Duodenal mucosa (tissue), 2 donors: ENCODE measurements around the gene PPP4R3B.
"Not testable (repeated sequence)": the region's sequence is repeated elsewhere in the genome, so short reads cannot be mapped to it uniquely, and the experiment has no call there.

Experiments
- H3K27ac ChIP-seq: one replicate; pipeline ENCODE4 v1.7.0; 2013; ENCODE audit warnings: low read depth, low read length
- H3K27me3 ChIP-seq, 2 donors: one replicate each; pipeline ENCODE4 v1.7.0; 2013; ENCODE audit warnings: low read length in 2 of 2, control low read depth in 1 of 2; ENCODE audit not compliant: insufficient read depth in 2 of 2, control insufficient read depth in 1 of 2
- H3K36me3 ChIP-seq, 2 donors: one replicate each; pipeline ENCODE4 v1.7.0; 2013; ENCODE audit warnings: low read length in 2 of 2, control low read depth in 1 of 2; ENCODE audit not compliant: insufficient read depth in 2 of 2, control insufficient read depth in 1 of 2
- H3K4me1 ChIP-seq, 2 donors: one replicate each; pipeline ENCODE4 v1.7.0; 2013; ENCODE audit warnings: low read length in 2 of 2, control low read depth in 1 of 2; ENCODE audit not compliant: insufficient read depth in 2 of 2, control insufficient read depth in 1 of 2
- H3K4me3 ChIP-seq, 2 donors: one replicate each; pipeline ENCODE4 v1.7.0; 2013; ENCODE audit warnings: low read length in 2 of 2, low read depth in 1 of 2
- H3K9ac ChIP-seq, 2 donors: one replicate each; pipeline ENCODE4 v1.7.0; 2013; ENCODE audit warnings: low read length in 2 of 2, low read depth in 1 of 2
- H3K9me3 ChIP-seq, 2 donors: one replicate each; pipeline ENCODE4 v1.7.0; 2013; ENCODE audit warnings: low read length in 2 of 2, control low read depth in 1 of 2; ENCODE audit not compliant: control insufficient read depth in 1 of 2

PPP4R3B gene

DNA sequence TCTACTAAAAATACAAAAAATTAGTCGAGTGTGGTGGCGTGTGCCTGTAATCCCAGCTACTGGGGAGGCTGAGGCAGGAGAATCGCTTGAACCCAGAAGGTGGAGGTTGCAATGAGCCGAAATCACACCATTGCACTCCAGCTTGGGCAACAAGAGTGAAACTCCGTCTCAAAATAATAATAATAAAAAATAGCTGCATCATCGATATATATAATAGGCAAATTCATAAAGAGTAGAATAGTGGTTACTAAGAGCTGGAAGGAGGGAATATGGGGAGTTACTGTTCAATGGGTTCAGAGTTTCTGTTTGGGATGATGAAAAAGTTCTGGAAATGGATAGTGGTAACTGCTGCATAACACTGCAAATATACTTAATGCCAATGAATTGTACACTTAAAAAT, 20.6 kb downstream of the PPP4R3B start:
- peaks cover 6 to 26% of the 10 kb centered on the region in 2 donors for H3K36me3 ChIP-seq
- H3K9me3 ChIP-seq, H3K9ac ChIP-seq, H3K4me1 ChIP-seq, H3K27ac ChIP-seq, H3K27me3 ChIP-seq, H3K4me3 ChIP-seq: not testable (repeated sequence)

DNA sequence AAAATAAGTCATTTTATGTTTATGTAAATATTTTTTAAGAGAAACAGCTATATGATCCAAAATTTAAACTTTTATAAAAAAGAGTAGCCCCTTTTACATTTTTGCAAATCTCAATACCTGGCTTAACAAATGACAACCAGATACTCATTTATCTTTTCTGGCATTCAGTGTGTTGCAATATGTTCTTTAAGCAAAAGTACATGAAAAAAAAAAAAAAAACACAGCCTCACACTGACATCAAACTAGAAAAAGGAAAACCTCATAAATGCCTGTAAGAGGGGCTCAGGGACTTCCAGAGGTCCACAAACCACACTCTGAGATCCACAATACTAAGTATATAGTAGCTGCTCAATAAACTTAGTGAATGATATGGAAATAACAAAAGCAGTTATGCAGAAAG, 21.9 kb downstream of the PPP4R3B start:
- Histone ChIP-seq H3K27me3 (no peaks in the 10 kb centered on the region), H3K9ac (no peak overlapping the region), H3K4me3 (no peak overlapping the region), H3K9me3 (no peaks in the 10 kb centered on the region), H3K27ac (no peak overlapping the region), H3K36me3 (peaks cover 6 to 16% of the 10 kb centered on the region in 2 donors), H3K4me1 (no peaks in the 10 kb centered on the region)

DNA sequence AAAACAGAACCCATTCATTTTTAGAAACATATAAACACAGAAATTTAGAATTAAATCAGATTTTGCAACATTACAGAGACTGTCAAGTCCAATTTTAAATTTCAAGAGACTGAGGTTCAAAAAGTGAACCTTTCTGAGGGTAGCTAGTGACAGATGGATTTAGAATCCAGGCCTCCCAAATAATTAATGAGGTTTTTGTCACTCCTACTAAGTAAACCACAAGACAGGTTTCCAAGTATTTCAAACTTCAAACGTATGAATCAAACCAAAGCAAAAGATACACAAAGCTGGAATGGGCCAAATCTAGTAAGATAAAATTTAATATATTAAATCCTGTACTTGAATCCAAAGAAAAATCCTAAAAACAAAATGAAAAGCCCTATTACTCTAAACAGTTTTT, 25.3 kb downstream of the PPP4R3B start:
- no peaks in the 10 kb centered on the region for H3K4me1 ChIP-seq
- H3K4me3 ChIP-seq = no peak overlapping the region
- H3K27me3 ChIP-seq = no peaks in the 10 kb centered on the region
- no peak overlapping the region for H3K27ac ChIP-seq
- H3K9me3 ChIP-seq = no peaks in the 10 kb centered on the region
- H3K36me3 ChIP-seq = peaks cover 0 to 13% of the 10 kb centered on the region in 2 donors
- H3K9ac ChIP-seq = no peak overlapping the region

DNA sequence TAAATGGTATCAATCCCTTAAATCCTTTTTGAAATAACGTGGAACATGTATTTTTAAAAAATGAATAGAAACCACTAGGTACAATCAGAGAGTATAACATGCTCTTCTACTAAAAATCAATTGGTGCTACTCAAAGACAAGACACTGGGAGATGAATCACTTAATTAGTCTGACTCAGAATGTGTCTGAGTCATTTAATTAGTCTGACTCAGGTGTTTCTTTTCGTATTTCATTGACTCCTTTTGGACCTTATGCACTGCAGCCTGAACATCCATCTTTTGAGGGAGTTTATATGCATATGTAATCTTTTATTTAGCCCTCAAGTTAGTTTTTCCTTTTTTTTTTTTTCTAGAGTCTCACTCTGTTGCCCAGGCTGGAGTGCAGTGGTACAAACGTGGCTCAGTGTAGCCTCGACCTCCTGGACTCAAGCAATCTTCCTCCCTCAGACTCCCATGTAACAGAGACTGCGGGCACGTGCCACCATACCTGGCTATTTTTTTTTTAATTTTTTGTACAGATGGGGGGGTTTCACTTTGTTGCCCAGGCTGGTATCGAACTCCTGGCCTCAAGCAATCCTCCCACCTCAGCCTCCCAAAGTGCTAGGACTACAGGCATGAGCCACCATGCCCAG, 26.5 kb downstream of the PPP4R3B start:
- Histone ChIP-seq H3K27ac (no peak overlapping the region), H3K9me3 (no peaks in the 10 kb centered on the region), H3K9ac (no peak overlapping the region), H3K36me3 (peaks cover under 1 to 20% of the 10 kb centered on the region in 2 donors), H3K4me3 (no peak overlapping the region), H3K4me1 (no peaks in the 10 kb centered on the region), H3K27me3 (no peaks in the 10 kb centered on the region)

DNA sequence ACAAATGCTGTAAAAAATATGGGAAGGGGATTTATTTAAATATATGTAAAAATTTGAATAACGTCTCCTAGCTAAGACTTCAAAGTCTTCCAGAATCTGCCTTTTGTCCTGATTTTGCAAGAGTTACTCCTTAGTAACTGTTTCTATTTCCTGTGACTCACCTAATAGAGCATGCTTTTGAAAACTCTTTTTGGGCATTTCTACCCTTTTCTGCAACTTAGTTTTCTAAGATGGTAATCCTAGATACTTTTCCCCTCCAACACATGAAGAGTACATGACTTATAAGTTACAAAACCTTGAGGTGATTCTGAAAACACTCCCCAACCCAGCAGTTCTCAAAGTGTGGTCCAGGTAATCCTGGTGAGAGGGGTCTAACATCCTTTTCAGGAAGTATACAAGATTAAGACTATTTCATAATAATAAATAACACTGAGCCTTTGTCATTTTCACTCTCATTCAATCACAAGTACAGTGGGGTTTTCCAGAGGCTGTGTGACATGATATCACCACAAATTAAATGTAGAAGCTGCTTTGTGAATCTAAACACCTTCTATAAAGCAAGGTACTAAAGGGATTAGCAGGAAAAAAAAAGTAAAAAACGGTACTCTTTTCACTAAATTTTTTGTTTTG, 31.9 kb downstream of the PPP4R3B start:
- H3K27me3 ChIP-seq = no peaks in the 10 kb centered on the region
- H3K9me3 ChIP-seq = no peaks in the 10 kb centered on the region
- no peaks in the 10 kb centered on the region for H3K4me1 ChIP-seq
- no peak overlapping the region for H3K9ac ChIP-seq
- H3K36me3 ChIP-seq = peaks cover 10 to 44% of the 10 kb centered on the region in 2 donors
- H3K4me3 ChIP-seq = no peak overlapping the region
- no peak overlapping the region for H3K27ac ChIP-seq

DNA sequence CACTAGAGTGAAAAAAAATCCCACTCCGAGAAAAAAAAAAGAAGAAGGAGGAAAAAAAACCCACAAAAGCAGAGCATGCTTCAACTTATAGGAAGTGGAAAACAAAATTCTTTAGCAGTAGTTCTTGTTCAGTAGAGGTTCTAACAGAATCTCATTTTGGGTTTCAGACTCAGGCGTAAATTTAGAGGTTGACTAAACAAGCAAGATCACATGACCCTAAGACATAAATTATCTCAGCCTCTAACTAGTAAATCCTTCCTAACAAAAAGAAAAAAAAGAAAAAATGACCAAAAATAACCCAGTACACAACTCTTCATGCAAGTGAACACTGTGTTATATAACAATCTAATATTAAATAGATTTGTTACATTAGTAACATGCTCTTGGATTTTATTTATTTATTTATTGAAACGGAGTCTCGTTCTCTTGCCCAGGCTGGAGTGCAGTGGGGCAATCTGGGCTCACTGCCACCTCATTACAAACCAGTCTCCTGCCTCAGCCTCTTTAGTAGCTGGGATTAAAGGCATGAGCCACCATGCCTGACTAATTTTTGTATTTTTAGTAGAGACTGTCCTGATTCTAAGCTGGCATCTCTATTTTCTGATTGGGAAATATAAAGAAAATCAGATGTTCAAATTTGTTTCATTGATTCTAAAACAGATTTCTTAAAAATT, 35.4 kb downstream of the PPP4R3B start:
- peaks cover 15 to 61% of the 10 kb centered on the region in 2 donors for H3K36me3 ChIP-seq

DNA sequence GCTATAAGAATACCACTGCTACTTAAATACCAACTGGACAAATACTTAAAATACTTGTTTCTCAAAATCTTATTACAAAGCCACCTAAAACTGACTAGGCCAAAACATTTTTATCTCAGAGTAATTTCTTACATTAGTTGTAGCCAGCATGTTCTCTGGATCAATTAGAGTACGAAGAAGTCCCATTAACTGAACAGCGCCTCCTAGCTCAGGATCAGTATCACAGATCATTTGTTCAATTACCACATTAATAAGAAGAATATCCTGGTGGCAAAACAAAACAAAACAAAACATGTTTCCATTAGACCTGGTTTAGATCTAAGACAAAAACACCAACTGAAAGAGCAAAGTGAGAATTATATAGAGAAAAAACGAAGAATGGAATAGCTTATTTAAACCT, 36.0 kb downstream of the PPP4R3B start:
- Histone ChIP-seq H3K4me1 (no peaks in the 10 kb centered on the region), H3K27me3 (no peaks in the 10 kb centered on the region), H3K27ac (no peak overlapping the region), H3K36me3 (peaks cover 15 to 60% of the 10 kb centered on the region in 2 donors), H3K4me3 (no peak overlapping the region), H3K9me3 (no peaks in the 10 kb centered on the region), H3K9ac (no peak overlapping the region)

More for the DNA sequence above, 35.4 kb downstream of the PPP4R3B start:
- Histone ChIP-seq H3K4me1 (no peaks in the 10 kb centered on the region), H3K27me3 (no peaks in the 10 kb centered on the region), H3K9me3 (no peaks in the 10 kb centered on the region), H3K4me3 (no peak overlapping the region), H3K9ac (no peak overlapping the region), H3K27ac (no peak overlapping the region)

DNA sequence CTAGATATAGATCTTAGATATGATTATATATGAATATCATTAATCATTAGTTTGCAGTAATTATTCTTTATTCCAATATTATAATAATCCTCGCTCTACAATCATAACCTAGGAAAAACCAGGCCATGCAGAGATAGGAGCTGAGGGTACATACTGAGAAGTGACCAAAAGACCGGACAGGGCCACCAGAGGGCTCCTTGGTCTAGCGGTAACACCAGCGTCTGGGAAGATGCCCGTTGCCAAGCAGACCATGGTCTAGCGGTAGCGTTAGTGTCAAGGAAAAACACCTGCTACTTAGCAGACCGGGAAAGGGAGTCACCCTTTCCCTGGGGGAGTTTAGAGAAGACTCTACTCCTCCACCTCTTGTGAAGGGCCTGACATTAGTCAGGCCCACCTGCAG, 48.4 kb downstream of the PPP4R3B start:
- not testable (repeated sequence) for H3K27ac ChIP-seq, H3K4me1 ChIP-seq, H3K9me3 ChIP-seq, H3K9ac ChIP-seq, H3K4me3 ChIP-seq, H3K27me3 ChIP-seq
- H3K36me3 ChIP-seq = peaks cover 12 to 39% of the 10 kb centered on the region in 2 donors

DNA sequence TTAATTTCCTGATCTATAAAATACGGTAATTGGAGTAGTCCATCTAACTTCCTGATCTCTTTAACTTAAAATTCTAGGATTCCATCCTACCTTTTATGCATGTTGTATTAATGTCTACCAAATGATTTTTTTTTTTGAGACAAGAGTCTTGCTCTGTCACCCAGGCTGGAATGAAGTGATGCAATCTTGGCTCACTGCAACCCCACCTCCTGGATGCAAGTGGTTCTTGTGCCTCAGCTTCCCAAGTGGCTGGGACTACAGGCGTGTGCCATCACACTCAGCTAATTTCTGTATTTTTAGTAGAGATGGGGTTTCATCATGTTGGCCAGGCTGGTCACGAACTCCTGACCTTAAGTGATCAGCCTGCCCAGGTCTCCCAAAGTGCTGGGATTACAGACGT, 50.1 kb downstream of the PPP4R3B start:
- Histone ChIP-seq H3K9ac (no peak overlapping the region), H3K27me3 (no peaks in the 10 kb centered on the region), H3K4me3 (no peak overlapping the region), H3K9me3 (no peaks in the 10 kb centered on the region), H3K36me3 (peaks cover 14 to 50% of the 10 kb centered on the region in 2 donors), H3K27ac (no peak overlapping the region), H3K4me1 (no peaks in the 10 kb centered on the region)

DNA sequence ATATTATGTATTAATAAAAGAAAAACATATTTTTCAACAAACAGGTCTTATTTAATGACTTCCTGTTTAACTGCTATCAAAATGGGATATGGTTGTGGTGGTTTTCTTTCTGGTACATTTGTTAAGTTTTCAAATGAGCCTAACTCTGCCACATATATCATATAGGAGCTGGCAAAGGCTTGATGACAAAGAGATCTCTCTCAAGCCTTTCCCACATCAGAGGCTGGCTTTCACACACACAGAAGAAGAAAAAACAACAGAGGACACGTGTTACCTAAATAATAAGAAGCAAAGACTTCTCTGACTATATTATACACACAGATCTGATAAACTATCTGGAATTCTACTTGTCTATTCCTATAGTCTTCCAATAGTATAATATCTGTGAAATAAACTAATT, 51.8 kb downstream of the PPP4R3B start:
- no peaks in the 10 kb centered on the region for H3K9me3 ChIP-seq
- H3K4me1 ChIP-seq = no peaks in the 10 kb centered on the region
- no peak overlapping the region for H3K9ac ChIP-seq
- H3K27me3 ChIP-seq = no peaks in the 10 kb centered on the region
- H3K36me3 ChIP-seq = peaks cover 15 to 57% of the 10 kb centered on the region in 2 donors
- H3K27ac ChIP-seq = no peak overlapping the region
- H3K4me3 ChIP-seq = no peak overlapping the region
